H9 (cell line): ENCODE measurements around the gene NKAIN4. TPM values are rescaled to one million over a fixed set of nuclear protein-coding genes. Genes with fewer than 3 reads are reported as not detected.

Experiments
- DNase-seq: peaks from one replicate; pipeline ENCODE4 v3.0.0-alpha.2; 2017
- H2AFZ ChIP-seq: one replicate; pipeline ENCODE4 v1.6.1; 2013; ENCODE audit warnings: mild to moderate bottlenecking, low read length, control low read depth, moderate library complexity
- H2AK5ac ChIP-seq: 2 replicates; pipeline ENCODE4 v1.6.1; 2013; ENCODE audit warnings: low read length, control low read depth, mixed read lengths; ENCODE audit not compliant: insufficient read length
- H2BK120ac ChIP-seq: one replicate; pipeline ENCODE4 v1.6.1; 2013; ENCODE audit warnings: low read depth, mild to moderate bottlenecking, low read length, control low read depth, inconsistent platforms; ENCODE audit not compliant: poor library complexity, severe bottlenecking
- H2BK12ac ChIP-seq: 2 replicates; pipeline ENCODE4 v1.6.1; 2013; ENCODE audit warnings: low read length, control low read depth, mixed read lengths, low read depth; ENCODE audit not compliant: insufficient read length
- H2BK15ac ChIP-seq: 2 replicates; pipeline ENCODE4 v1.6.1; 2013; ENCODE audit warnings: low read depth, low read length, control low read depth
- H2BK20ac ChIP-seq: one replicate; pipeline ENCODE4 v1.6.1; 2013; ENCODE audit warnings: low read depth, mild to moderate bottlenecking, low read length, control low read depth, inconsistent platforms; ENCODE audit not compliant: poor library complexity, severe bottlenecking
- H2BK5ac ChIP-seq: 2 replicates; pipeline ENCODE4 v1.6.1; 2013; ENCODE audit warnings: low read length, control low read depth, mixed read lengths; ENCODE audit not compliant: insufficient read length
- H3K14ac ChIP-seq: 2 replicates; pipeline ENCODE4 v1.6.1; 2013; ENCODE audit warnings: low read length, control low read depth; ENCODE audit not compliant: insufficient read depth
- H3K18ac ChIP-seq: 2 replicates; pipeline ENCODE4 v1.6.1; 2013; ENCODE audit warnings: low read depth, mild to moderate bottlenecking, mixed read lengths, low read length, control low read depth; ENCODE audit not compliant: insufficient read length
- H3K23ac ChIP-seq: 2 replicates; pipeline ENCODE4 v1.6.1; 2013; ENCODE audit warnings: low read length, control low read depth, mixed read lengths, low read depth; ENCODE audit not compliant: insufficient read length
- H3K23me2 ChIP-seq: 2 replicates; pipeline ENCODE4 v1.6.1; 2013; ENCODE audit warnings: low read depth, mild to moderate bottlenecking, mixed read lengths, low read length, control low read depth; ENCODE audit not compliant: insufficient read length, poor library complexity, severe bottlenecking
- H3K27ac ChIP-seq: 2 replicates; pipeline ENCODE4 v1.5.1; 2013; ENCODE audit warnings: low read length, control low read depth, mixed read lengths, low read depth; ENCODE audit not compliant: insufficient read length
- H3K27me3 ChIP-seq: 2 replicates; pipeline ENCODE4 v1.6.1; 2013; ENCODE audit warnings: low read length, control low read depth, inconsistent platforms; ENCODE audit not compliant: insufficient read depth
- H3K4ac ChIP-seq: 2 replicates; pipeline ENCODE4 v1.6.1; 2013; ENCODE audit warnings: low read depth, mild to moderate bottlenecking, control low read depth, inconsistent platforms, low read length, moderate library complexity
- H3K4me1 ChIP-seq: 2 replicates; pipeline ENCODE4 v1.6.1; 2013; ENCODE audit warnings: low read length, control low read depth, inconsistent platforms; ENCODE audit not compliant: insufficient read depth
- H3K4me2 ChIP-seq: 2 replicates; pipeline ENCODE4 v1.6.1; 2013; ENCODE audit warnings: low read length, control low read depth, mixed read lengths; ENCODE audit not compliant: insufficient read length, insufficient read depth
- H3K56ac ChIP-seq: 2 replicates; pipeline ENCODE4 v1.6.1; 2013; ENCODE audit warnings: low read depth, mild to moderate bottlenecking, mixed read lengths, low read length, control low read depth; ENCODE audit not compliant: insufficient read length
- H3K79me1 ChIP-seq: 2 replicates; pipeline ENCODE4 v1.6.1; 2013; ENCODE audit warnings: low read depth, mild to moderate bottlenecking, moderate library complexity, low read length, control low read depth, inconsistent platforms; ENCODE audit not compliant: insufficient read depth, poor library complexity, severe bottlenecking
- H3K79me2 ChIP-seq: 2 replicates; pipeline ENCODE4 v1.6.1; 2013; ENCODE audit warnings: low read length, control low read depth, inconsistent platforms; ENCODE audit not compliant: insufficient read depth
- H3K9ac ChIP-seq: 2 replicates; pipeline ENCODE4 v1.6.1; 2013; ENCODE audit warnings: low read length, control low read depth, mixed read lengths; ENCODE audit not compliant: insufficient read length; ENCODE audit errors: extremely low read depth
- H3K9me3 ChIP-seq: one replicate; pipeline ENCODE4 v1.6.1; 2013; ENCODE audit warnings: low read depth, low read length, inconsistent platforms; ENCODE audit not compliant: control insufficient read depth
- H3T11ph ChIP-seq: one replicate; pipeline ENCODE4 v1.6.1; 2013; ENCODE audit warnings: mild to moderate bottlenecking, low read length, control low read depth, inconsistent platforms
- H4K20me1 ChIP-seq: one replicate; pipeline ENCODE4 v1.6.1; 2013; ENCODE audit not compliant: control insufficient read depth, insufficient read length, insufficient read depth
- H4K5ac ChIP-seq: 2 replicates; pipeline ENCODE4 v1.6.1; 2013; ENCODE audit warnings: low read depth, mild to moderate bottlenecking, mixed read lengths, low read length, control low read depth; ENCODE audit not compliant: insufficient read length
- H4K8ac ChIP-seq: replicated peaks from 2 replicates; pipeline ENCODE4 v1.6.1; 2013; ENCODE audit warnings: low read length, control low read depth, mixed read lengths, low read depth; ENCODE audit not compliant: insufficient read length
- H4K91ac ChIP-seq: 2 replicates; pipeline ENCODE4 v1.6.1; 2013; ENCODE audit warnings: low read depth, mild to moderate bottlenecking, moderate library complexity, mixed read lengths, low read length, control low read depth; ENCODE audit not compliant: insufficient read length
- H3K27ac Mint-ChIP-seq, 3 experiments: 2 replicates in 2 of 3; 3 replicates in 1 of 3; pipeline ENCODE4 v1.8.0; 2020 to 2021; ENCODE audit warnings: mixed read lengths in 3 of 3, mild to moderate bottlenecking in 1 of 3, moderate library complexity in 1 of 3
- H3K27me3 Mint-ChIP-seq: 2 replicates; pipeline ENCODE4 v1.8.0; 2021; ENCODE audit warnings: low read depth, mild to moderate bottlenecking, moderate library complexity, mixed read lengths
- H3K36me3 Mint-ChIP-seq, 3 experiments: 2 replicates in 2 of 3; 3 replicates in 1 of 3; pipeline ENCODE4 v1.8.0; 2020 to 2021; ENCODE audit warnings: low read depth in 3 of 3, mixed read lengths in 3 of 3; ENCODE audit not compliant: insufficient read depth in 1 of 3
- H3K4me1 Mint-ChIP-seq, 2 experiments: 2 replicates each; pipeline ENCODE4 v1.8.0; 2020; ENCODE audit warnings: mixed read lengths in 2 of 2
- H3K4me3 Mint-ChIP-seq, 2 experiments: 2 replicates in 1 of 2; 3 replicates in 1 of 2; pipeline ENCODE4 v1.8.0; 2020 to 2021; ENCODE audit warnings: mild to moderate bottlenecking in 2 of 2, mixed read lengths in 2 of 2, moderate library complexity in 1 of 2
- H3K9me3 Mint-ChIP-seq, 2 experiments: 2 replicates in 1 of 2; 3 replicates in 1 of 2; pipeline ENCODE4 v1.8.0; 2020; ENCODE audit warnings: mild to moderate bottlenecking in 2 of 2, mixed read lengths in 2 of 2, moderate library complexity in 1 of 2
- CTCF ChIP-seq: fragments of 200-600 bp; sonication (generic); conservative IDR thresholded peaks from 3 replicates; pipeline ENCODE4 v1.8.0; 2021; ENCODE audit warnings: antibody characterized with exemption, mild to moderate bottlenecking
- WGBS: extraction: QIAGEN DNeasy Blood & Tissue Kit; methylation state at CpG from one replicate; pipeline ENCODE4 v1.1.7; 2013; ENCODE audit warnings: missing lambda C conversion rate, low lambda C conversion rate, mixed read lengths; ENCODE audit not compliant: insufficient read length; ENCODE audit errors: extremely low coverage; 5-methylcytosine and 5-hydroxymethylcytosine counted together
- total RNA-seq: library from RNA; stranded (reverse); gene quantifications from 2 replicates; pipeline ENCODE4 v1.2.1, GENCODE V29; 2021

Gene NKAIN4
- total RNA-seq, 1 experiment from 2014 or later = 20.9 TPM

GRCh38 chr20:63290677-63291472, 36.6 kb upstream of the NKAIN4 start:
- Mint-ChIP-seq H3K36me3 (peaks cover 4 to 27% (median 18%) of the 10 kb centered on the region in 3 experiments; a peak in 6 of 7 replicates), H3K4me3 (no peak overlapping the region), H3K9me3 (no peaks in the 10 kb centered on the region), H3K27ac (no peak overlapping the region), H3K4me1 (peaks cover 9 to 18% of the 10 kb centered on the region in 2 experiments), H3K27me3 (peaks cover 10% of the 10 kb centered on the region)
- Histone ChIP-seq H2AFZ (no peak overlapping the region), H3K9me3 (no peaks in the 10 kb centered on the region), H2BK12ac (no peak overlapping the region), H3K14ac (no peak overlapping the region), H2BK15ac (no peak overlapping the region), H3K18ac (no peak overlapping the region), H3K27me3 (no peaks in the 10 kb centered on the region), H2BK5ac (no peak overlapping the region), H4K20me1 (no peaks in the 10 kb centered on the region), H3K27ac (no peak overlapping the region), H3T11ph (no peak overlapping the region), H2BK20ac (no peak overlapping the region), H3K4me2 (no peak overlapping the region), H3K79me2 (no peaks in the 10 kb centered on the region), H4K8ac (no peak overlapping the region), H3K23ac (no peak overlapping the region), H3K9ac (no peak overlapping the region), H3K4me1 (no peaks in the 10 kb centered on the region; the same call in 1 of the 2 replicates), H3K56ac (no peak overlapping the region), H4K5ac (no peak overlapping the region), H4K91ac (no peak overlapping the region), H2BK120ac (no peak overlapping the region), H3K79me1 (no peaks in the 10 kb centered on the region), H3K23me2 (no peaks in the 10 kb centered on the region), H2AK5ac (no peak overlapping the region), H3K4ac (no peak overlapping the region)
- no CpG with 5 or more reads among the region's 26 CpGs for WGBS
- DNase-seq = peak; percentile 85
- TF ChIP-seq CTCF = peak; percentile 86
